ENCODE results near the gene DNAAF3. TPM values are rescaled to one million over a fixed set of nuclear protein-coding genes. Genes with fewer than 3 reads are reported as not detected.
A peak's percentile ranks its signal among the peaks of the same experiment; 100 is the strongest.

Gene DNAAF3
- total RNA-seq, 1 donor from 2014 or later = 9.1 TPM

GRCh38 chr19:55181740-55182139, 15.3 kb upstream of the DNAAF3 start:
- no peaks in the 10 kb centered on the region for H3K79me2 ChIP-seq (ENCODE audit: low read depth)
- peaks cover 17% of the 10 kb centered on the region for H4K20me1 ChIP-seq (ENCODE audit: low read depth)
- no peak overlapping the region for H3K4me3 ChIP-seq
- H3K27ac ChIP-seq = no peak overlapping the region
- no peaks in the 10 kb centered on the region for H3K36me3 ChIP-seq
- H3K4me1 Mint-ChIP-seq = peaks cover 22% of the 10 kb centered on the region
- DNase-seq (ENCODE audit: low spot score) = no peak
- H3K36me3 Mint-ChIP-seq = no peaks in the 10 kb centered on the region
- TF ChIP-seq EZH2phosphoT487 (IDR thresholded peaks at IDR 0.05) (no peak), CTCF (IDR thresholded peaks at IDR 0.05) (no peak), EZH2 (IDR thresholded peaks at IDR 0.05) (no peak)
- H3K27me3 Mint-ChIP-seq (ENCODE audit: insufficient read depth, low read depth) = peaks cover 43% of the 10 kb centered on the region
- H3K4me1 ChIP-seq = peaks cover 6% of the 10 kb centered on the region
- H3K27ac Mint-ChIP-seq = no peak overlapping the region
- peaks cover 5% of the 10 kb centered on the region for H3F3A ChIP-seq (ENCODE audit: low read depth)
- H3K27me3 ChIP-seq = peaks cover 73% of the 10 kb centered on the region
- no peak overlapping the region for H3K9ac ChIP-seq
- no peak overlapping the region for H3K4me2 ChIP-seq
- peaks cover 5% of the 10 kb centered on the region for H3K9me3 Mint-ChIP-seq
- no peak overlapping the region for H2AFZ ChIP-seq (replicated peaks)
- H3K9me3 ChIP-seq (ENCODE audit: low read depth) = no peaks in the 10 kb centered on the region
- peak overlapping the region; percentile 25 for H3K4me3 Mint-ChIP-seq

- H3K9me3 Mint-ChIP-seq = peaks cover 10% of the 10 kb centered on the region
- Histone ChIP-seq H3F3A (ENCODE audit: low read depth) (peaks cover 5% of the 10 kb centered on the region), H2AFZ (replicated peaks) (no peak within 1 kb of the TSS), H3K9me3 (ENCODE audit: low read depth) (no peaks in the 10 kb centered on the region), H3K9ac (no peak within 1 kb of the TSS), H3K4me1 (peaks cover 6% of the 10 kb centered on the region), H3K4me3 (peak within 1 kb of the TSS; percentile 63), H4K20me1 (ENCODE audit: low read depth) (peaks cover 17% of the 10 kb centered on the region), H3K27ac (no peak within 1 kb of the TSS), H3K79me2 (ENCODE audit: low read depth) (no peaks in the 10 kb centered on the region), H3K27me3 (peaks cover 84% of the 10 kb centered on the region), H3K36me3 (no peaks in the 10 kb centered on the region), H3K4me2 (peak within 1 kb of the TSS; percentile 89)
- H3K4me3 Mint-ChIP-seq = peak within 1 kb of the TSS; percentile 88
- peaks cover 22% of the 10 kb centered on the region for H3K4me1 Mint-ChIP-seq
- TF ChIP-seq EZH2 (IDR thresholded peaks at IDR 0.05) (peak; percentile 53), CTCF (IDR thresholded peaks at IDR 0.05) (no peak), EZH2phosphoT487 (IDR thresholded peaks at IDR 0.05) (peak; percentile 40)
- peaks cover 46% of the 10 kb centered on the region for H3K27me3 Mint-ChIP-seq (ENCODE audit: insufficient read depth, low read depth)
- H3K27ac Mint-ChIP-seq = peak within 1 kb of the TSS; percentile 25
- DNase-seq (ENCODE audit: low spot score) = peak; percentile 82
- no peaks in the 10 kb centered on the region for H3K36me3 Mint-ChIP-seq
These were observed 13.4 kb upstream of the DNAAF3 start, which contains the start of gene SYT5 for GRCh38 chr19:55179606-55180484. SYT5 (minus strand) TSS chr19:55180289; CDS start chr19:55179041, 1,248 bp downstream.

GRCh38 chr19:55178781-55179599, 12.6 kb upstream of the DNAAF3 start:
- no peak overlapping the region for H3K9ac ChIP-seq
- H3K79me2 ChIP-seq (ENCODE audit: low read depth) = no peaks in the 10 kb centered on the region
- Mint-ChIP-seq H3K36me3 (no peaks in the 10 kb centered on the region), H3K9me3 (peaks cover 16% of the 10 kb centered on the region), H3K4me3 (peak overlapping the region; percentile 88), H3K27ac (peak overlapping the region; percentile 72), H3K4me1 (peaks cover 28% of the 10 kb centered on the region), H3K27me3 (ENCODE audit: insufficient read depth, low read depth) (peaks cover 48% of the 10 kb centered on the region)
- TF ChIP-seq CTCF (IDR thresholded peaks at IDR 0.05) (no peak), EZH2phosphoT487 (IDR thresholded peaks at IDR 0.05) (no peak), EZH2 (IDR thresholded peaks at IDR 0.05) (no peak)
- peaks cover 85% of the 10 kb centered on the region for H3K27me3 ChIP-seq
- no peak overlapping the region for H2AFZ ChIP-seq (replicated peaks)
- H4K20me1 ChIP-seq (ENCODE audit: low read depth) = peaks cover 17% of the 10 kb centered on the region
- peak overlapping the region; percentile 89 for H3K4me2 ChIP-seq
- H3F3A ChIP-seq (ENCODE audit: low read depth) = peaks cover 11% of the 10 kb centered on the region
- H3K36me3 ChIP-seq = no peaks in the 10 kb centered on the region
- H3K4me1 ChIP-seq = peaks cover 6% of the 10 kb centered on the region
- H3K4me3 ChIP-seq = peak overlapping the region; percentile 63
- DNase-seq (ENCODE audit: low spot score) = peak; percentile 97
- no peaks in the 10 kb centered on the region for H3K9me3 ChIP-seq (ENCODE audit: low read depth)
- H3K27ac ChIP-seq = no peak overlapping the region

Data from neural progenitor cell (in vitro differentiated cells).